DND-41 (cell line): ENCODE measurements around the gene PPFIBP2.

Source experiments
- ATAC-seq: fragments of 200-7000 bp; cut with Tn5 transposase; 3 replicates; pipeline ENCODE4 v1.9.1; 2021; ENCODE audit warnings: low read depth; ENCODE audit not compliant: insufficient read depth
- DNase-seq: peaks from one replicate; pipeline ENCODE4 v3.0.0-alpha.2; 2020
- H2AFZ ChIP-seq: 2 replicates; pipeline ENCODE4 v1.6.0; 2012; ENCODE audit warnings: low read depth, low read length
- H3K27ac ChIP-seq: 2 replicates; pipeline ENCODE4 v1.5.1; 2012; ENCODE audit warnings: low read length, inconsistent platforms
- H3K27me3 ChIP-seq: fragments of 200-600 bp; sonication (generic); 2 replicates; pipeline ENCODE4 v1.6.0; 2012; ENCODE audit warnings: low read length, mild to moderate bottlenecking, inconsistent platforms; ENCODE audit not compliant: insufficient read depth, poor library complexity
- H3K36me3 ChIP-seq: 2 replicates; pipeline ENCODE4 v1.5.1; 2012; ENCODE audit warnings: low read length, inconsistent platforms; ENCODE audit not compliant: insufficient read depth
- H3K4me1 ChIP-seq: 2 replicates; pipeline ENCODE4 v1.5.1; 2012; ENCODE audit warnings: mild to moderate bottlenecking, low read length; ENCODE audit not compliant: insufficient read depth
- H3K4me2 ChIP-seq: 2 replicates; pipeline ENCODE4 v1.6.0; 2012; ENCODE audit warnings: mild to moderate bottlenecking, moderate library complexity, low read length, inconsistent platforms; ENCODE audit not compliant: insufficient read depth
- H3K4me3 ChIP-seq, 2 experiments: fragments of 200-600 bp in 1 of 2; shearing (Covaris generic) in 1 of 2; 2 replicates each; pipeline ENCODE4 v1.5.1; 2012 to 2016; ENCODE audit warnings: inconsistent platforms in 2 of 2, low read length in 2 of 2, mild to moderate bottlenecking in 2 of 2, low read depth in 1 of 2, moderate library complexity in 1 of 2
- H3K79me2 ChIP-seq: 2 replicates; pipeline ENCODE4 v1.6.0; 2012; ENCODE audit warnings: low read length, inconsistent platforms; ENCODE audit not compliant: insufficient read depth
- H3K9ac ChIP-seq: 2 replicates; pipeline ENCODE4 v1.6.0; 2012; ENCODE audit warnings: low read depth, mild to moderate bottlenecking, inconsistent platforms, low read length, moderate library complexity
- H3K9me3 ChIP-seq: 2 replicates; pipeline ENCODE4 v1.5.1; 2012; ENCODE audit warnings: low read length, moderate library complexity, mild to moderate bottlenecking, inconsistent platforms; ENCODE audit not compliant: insufficient read depth, severe bottlenecking
- H4K20me1 ChIP-seq: 2 replicates; pipeline ENCODE4 v1.6.0; 2012; ENCODE audit warnings: low read length; ENCODE audit not compliant: insufficient read depth
- EZH2 ChIP-seq: IDR thresholded peaks from 3 replicates; pipeline ENCODE4 v1.6.1; 2012; ENCODE audit warnings: borderline replicate concordance, low read depth, mild to moderate bottlenecking, moderate library complexity, low read length, inconsistent platforms; ENCODE audit not compliant: severe bottlenecking
- TF ChIP-seq, protein P1 (sequence below): IDR thresholded peaks from 2 replicates; pipeline ENCODE4 v1.5.1; 2012; ENCODE audit warnings: borderline replicate concordance, low read length, moderate library complexity, mild to moderate bottlenecking; ENCODE audit not compliant: poor library complexity, severe bottlenecking; ENCODE audit errors: extremely low read depth

PPFIBP2 gene

DNA sequence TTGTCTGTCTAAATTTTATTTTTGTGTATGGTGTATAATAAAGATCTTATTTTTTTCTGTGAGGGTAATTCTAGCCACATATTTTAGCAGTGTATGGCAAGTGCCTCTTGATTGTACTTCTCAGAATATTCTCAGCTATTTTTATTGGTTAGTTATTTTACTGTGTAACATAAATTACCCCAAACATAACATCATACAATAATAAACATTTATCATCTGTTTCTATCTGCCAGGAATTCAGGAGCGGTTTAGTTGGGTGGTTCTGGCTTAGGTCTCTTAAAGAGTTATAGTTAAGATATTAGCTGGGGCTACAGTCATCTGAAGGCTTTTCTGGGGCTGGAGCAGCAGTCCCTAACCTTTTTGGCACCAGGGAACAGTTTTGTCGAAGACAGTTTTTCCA lies 47.8 kb downstream of the PPFIBP2 start:
- no peaks in the 10 kb centered on the region for H3K36me3 ChIP-seq
- DNase-seq = no peak
- no peak for ATAC-seq
- no peak overlapping the region for H3K27ac ChIP-seq
- H3K27me3 ChIP-seq = peaks cover 18% of the 10 kb centered on the region
- TF ChIP-seq, protein P1, sequence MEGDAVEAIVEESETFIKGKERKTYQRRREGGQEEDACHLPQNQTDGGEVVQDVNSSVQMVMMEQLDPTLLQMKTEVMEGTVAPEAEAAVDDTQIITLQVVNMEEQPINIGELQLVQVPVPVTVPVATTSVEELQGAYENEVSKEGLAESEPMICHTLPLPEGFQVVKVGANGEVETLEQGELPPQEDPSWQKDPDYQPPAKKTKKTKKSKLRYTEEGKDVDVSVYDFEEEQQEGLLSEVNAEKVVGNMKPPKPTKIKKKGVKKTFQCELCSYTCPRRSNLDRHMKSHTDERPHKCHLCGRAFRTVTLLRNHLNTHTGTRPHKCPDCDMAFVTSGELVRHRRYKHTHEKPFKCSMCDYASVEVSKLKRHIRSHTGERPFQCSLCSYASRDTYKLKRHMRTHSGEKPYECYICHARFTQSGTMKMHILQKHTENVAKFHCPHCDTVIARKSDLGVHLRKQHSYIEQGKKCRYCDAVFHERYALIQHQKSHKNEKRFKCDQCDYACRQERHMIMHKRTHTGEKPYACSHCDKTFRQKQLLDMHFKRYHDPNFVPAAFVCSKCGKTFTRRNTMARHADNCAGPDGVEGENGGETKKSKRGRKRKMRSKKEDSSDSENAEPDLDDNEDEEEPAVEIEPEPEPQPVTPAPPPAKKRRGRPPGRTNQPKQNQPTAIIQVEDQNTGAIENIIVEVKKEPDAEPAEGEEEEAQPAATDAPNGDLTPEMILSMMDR = no peak
- no peak for TF ChIP-seq EZH2
- H3K9ac ChIP-seq = no peak overlapping the region
- H2AFZ ChIP-seq = no peak overlapping the region
- no peaks in the 10 kb centered on the region for H4K20me1 ChIP-seq
- H3K4me1 ChIP-seq = no peaks in the 10 kb centered on the region
- no peak overlapping the region for H3K4me3 ChIP-seq
- H3K4me2 ChIP-seq = no peak overlapping the region
- no peaks in the 10 kb centered on the region for H3K9me3 ChIP-seq
- no peaks in the 10 kb centered on the region for H3K79me2 ChIP-seq

DNA sequence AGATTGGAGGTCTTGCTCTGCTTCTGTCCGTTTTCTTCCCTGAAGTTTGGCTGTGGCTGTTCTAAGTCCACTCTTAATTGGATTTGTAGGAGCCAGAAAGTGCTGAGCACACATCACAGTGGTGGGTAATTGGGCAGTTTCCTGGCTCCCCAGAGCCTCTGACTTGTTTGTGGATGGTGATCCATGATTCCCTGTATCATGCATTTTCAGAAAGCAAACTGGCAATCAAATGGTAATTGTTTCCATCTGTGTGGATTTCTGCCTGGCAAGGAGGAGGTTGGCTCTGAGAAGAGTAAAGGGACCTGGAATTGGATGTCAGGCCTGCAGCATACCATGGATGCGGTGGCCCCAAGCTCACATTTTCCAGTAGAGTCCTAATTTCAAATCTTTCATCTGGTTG lies 49.5 kb downstream of the PPFIBP2 start:
- Histone ChIP-seq H3K4me2 (no peak overlapping the region), H3K4me1 (no peaks in the 10 kb centered on the region), H3K79me2 (no peaks in the 10 kb centered on the region), H3K9ac (no peak overlapping the region), H3K36me3 (no peaks in the 10 kb centered on the region), H3K27ac (no peak overlapping the region), H3K4me3 (no peak overlapping the region), H2AFZ (no peak overlapping the region), H3K9me3 (no peaks in the 10 kb centered on the region), H3K27me3 (peaks cover 18% of the 10 kb centered on the region), H4K20me1 (no peaks in the 10 kb centered on the region)
- ATAC-seq (no peak), DNase-seq (no peak)
- TF ChIP-seq, protein P1 = no peak
- no peak for TF ChIP-seq EZH2

GRCh38 chr11:7564803-7565202 lies 51.0 kb downstream of the PPFIBP2 start:
- peaks cover 14% of the 10 kb centered on the region for H3K27me3 ChIP-seq
- no peaks in the 10 kb centered on the region for H3K4me1 ChIP-seq
- no peak overlapping the region for H3K9ac ChIP-seq
- H3K27ac ChIP-seq = no peak overlapping the region
- H3K36me3 ChIP-seq = no peaks in the 10 kb centered on the region
- no peaks in the 10 kb centered on the region for H3K9me3 ChIP-seq
- H3K79me2 ChIP-seq = no peaks in the 10 kb centered on the region
- H3K4me2 ChIP-seq = no peak overlapping the region
- DNase-seq = no peak
- no peak overlapping the region for H3K4me3 ChIP-seq
- TF ChIP-seq, protein P1 = no peak
- TF ChIP-seq EZH2 = no peak
- 0 out of 2 replicates have a peak, but pooled peaks cover 3% of the 10 kb centered on the region for H4K20me1 ChIP-seq
- no peak overlapping the region for H2AFZ ChIP-seq
- no peak for ATAC-seq

DNA sequence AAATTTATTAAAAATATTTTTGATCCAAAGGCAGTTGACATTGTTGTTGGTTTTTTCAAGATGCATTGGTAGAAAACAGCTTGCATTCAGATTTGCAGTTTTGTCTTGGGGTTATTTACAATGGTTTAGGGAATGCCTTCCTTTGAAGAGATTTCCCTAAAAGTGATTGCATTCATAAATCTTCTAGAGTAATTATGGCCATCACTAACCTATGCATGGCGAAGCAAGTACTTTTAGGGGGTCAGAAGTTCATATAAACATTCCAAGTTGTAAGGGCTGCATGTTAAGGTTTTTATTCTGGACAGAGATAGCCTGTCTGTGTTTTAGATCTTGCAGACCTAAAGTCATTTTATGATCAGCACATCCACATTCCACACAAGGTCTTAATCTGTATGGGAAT lies 53.5 kb downstream of the PPFIBP2 start:
- H3K79me2 ChIP-seq = no peaks in the 10 kb centered on the region
- peaks cover 36% of the 10 kb centered on the region for H3K27me3 ChIP-seq
- no peak overlapping the region for H3K27ac ChIP-seq
- H3K4me2 ChIP-seq = no peak overlapping the region
- TF ChIP-seq EZH2 = no peak
- TF ChIP-seq, protein P1 = no peak
- no peak overlapping the region for H3K4me3 ChIP-seq
- no peaks in the 10 kb centered on the region for H3K4me1 ChIP-seq
- ATAC-seq (no peak), DNase-seq (no peak)
- no peak overlapping the region for H2AFZ ChIP-seq
- H3K36me3 ChIP-seq = no peaks in the 10 kb centered on the region
- H3K9ac ChIP-seq = no peak overlapping the region
- peaks cover 9% of the 10 kb centered on the region; the same call in 1 of the 2 replicates for H4K20me1 ChIP-seq
- H3K9me3 ChIP-seq = no peaks in the 10 kb centered on the region
